ENCODE measurements around the gene KRT79.

KRT79 gene

DNA sequence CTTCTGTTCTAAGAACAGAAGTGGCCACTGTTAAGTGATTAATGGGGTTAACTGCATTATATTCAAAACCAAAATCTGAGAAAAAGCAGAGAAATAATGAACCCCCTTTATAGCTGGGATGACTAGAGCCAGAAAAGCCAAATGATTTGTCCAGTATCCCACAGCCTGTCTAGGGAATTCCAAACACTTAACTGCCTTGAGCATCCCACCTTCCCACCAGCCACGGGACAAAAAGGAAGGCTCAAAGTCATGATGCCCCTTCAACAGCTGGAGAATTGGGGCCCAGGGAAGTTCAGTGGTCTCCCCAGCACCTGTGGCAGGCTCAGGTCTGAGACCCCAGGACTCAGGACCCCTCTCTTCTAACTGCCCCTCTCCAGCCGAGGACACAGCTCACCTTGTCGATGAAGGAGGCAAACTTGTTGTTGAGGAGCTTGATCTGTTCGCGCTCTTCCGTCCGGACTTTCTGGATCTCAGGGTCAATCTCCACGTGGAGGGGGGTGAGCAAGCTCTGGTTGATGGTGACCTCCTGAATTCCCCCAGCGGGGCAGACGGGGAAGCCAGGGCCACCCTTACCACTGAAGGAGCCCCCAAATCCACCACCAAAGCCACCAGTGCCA, 20.8 kb downstream of the KRT79 start:
- Histone ChIP-seq H3K27me3 (ENCODE audit: insufficient read depth, low read length) (peaks cover 3% of the 10 kb centered on the region), H3K4me2 (ENCODE audit: low read length) (no peak overlapping the region)

DNA sequence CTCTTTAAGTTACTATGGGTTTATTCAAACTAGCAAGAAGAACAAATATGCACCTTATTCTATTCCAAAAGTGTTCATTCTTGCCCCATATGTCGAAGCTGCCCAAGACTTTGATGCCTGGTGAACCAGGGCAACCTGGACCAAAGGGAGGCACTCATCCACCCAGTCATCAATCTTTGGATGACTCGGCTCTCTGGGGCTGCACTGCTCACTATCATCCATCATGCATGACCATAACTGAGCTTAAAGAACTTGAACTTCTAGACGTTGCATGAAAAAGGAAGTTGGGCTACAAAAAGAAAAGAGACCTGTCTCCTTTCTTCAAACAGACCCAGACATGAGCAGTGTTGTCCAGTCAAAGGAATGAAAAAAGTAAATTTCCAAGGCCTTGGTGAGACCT, 21.4 kb downstream of the KRT79 start:
- Histone ChIP-seq H3K9me2 (ENCODE audit: low read depth, low read length) (no peaks in the 10 kb centered on the region), H3K4me3 (ENCODE audit: low read depth, low read length, poor library complexity, severe bottlenecking) (no peak overlapping the region), H3K27ac (ENCODE audit: low read depth, low read length, poor library complexity, severe bottlenecking) (no peak overlapping the region), H3K36me3 (ENCODE audit: insufficient read depth, low read length) (no peaks in the 10 kb centered on the region), H3K4me1 (ENCODE audit: insufficient read depth, low read length, severe bottlenecking) (no peaks in the 10 kb centered on the region), H4K20me1 (ENCODE audit: insufficient read depth, low read length) (no peaks in the 10 kb centered on the region), H3K4me2 (ENCODE audit: low read length) (no peak overlapping the region), H3F3A (ENCODE audit: insufficient read depth, low read length) (no peaks in the 10 kb centered on the region), H3K27me3 (ENCODE audit: insufficient read depth, low read length) (peaks cover 3% of the 10 kb centered on the region; the same call in 1 of the 2 replicates), H3K9ac (ENCODE audit: low read length) (no peak overlapping the region), H3K9me3 (ENCODE audit: low read length) (no peaks in the 10 kb centered on the region), H3K79me2 (ENCODE audit: insufficient read depth, low read length) (no peaks in the 10 kb centered on the region), H2AFZ (ENCODE audit: low read length) (no peak overlapping the region)
- no peak for TF ChIP-seq EZH2 (IDR thresholded peaks at IDR 0.05; ENCODE audit: borderline replicate concordance, low read length)
- TF ChIP-seq, protein P1, sequence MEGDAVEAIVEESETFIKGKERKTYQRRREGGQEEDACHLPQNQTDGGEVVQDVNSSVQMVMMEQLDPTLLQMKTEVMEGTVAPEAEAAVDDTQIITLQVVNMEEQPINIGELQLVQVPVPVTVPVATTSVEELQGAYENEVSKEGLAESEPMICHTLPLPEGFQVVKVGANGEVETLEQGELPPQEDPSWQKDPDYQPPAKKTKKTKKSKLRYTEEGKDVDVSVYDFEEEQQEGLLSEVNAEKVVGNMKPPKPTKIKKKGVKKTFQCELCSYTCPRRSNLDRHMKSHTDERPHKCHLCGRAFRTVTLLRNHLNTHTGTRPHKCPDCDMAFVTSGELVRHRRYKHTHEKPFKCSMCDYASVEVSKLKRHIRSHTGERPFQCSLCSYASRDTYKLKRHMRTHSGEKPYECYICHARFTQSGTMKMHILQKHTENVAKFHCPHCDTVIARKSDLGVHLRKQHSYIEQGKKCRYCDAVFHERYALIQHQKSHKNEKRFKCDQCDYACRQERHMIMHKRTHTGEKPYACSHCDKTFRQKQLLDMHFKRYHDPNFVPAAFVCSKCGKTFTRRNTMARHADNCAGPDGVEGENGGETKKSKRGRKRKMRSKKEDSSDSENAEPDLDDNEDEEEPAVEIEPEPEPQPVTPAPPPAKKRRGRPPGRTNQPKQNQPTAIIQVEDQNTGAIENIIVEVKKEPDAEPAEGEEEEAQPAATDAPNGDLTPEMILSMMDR (IDR thresholded peaks at IDR 0.05; ENCODE audit: low read length): no peak

More for the DNA sequence above, 20.8 kb downstream of the KRT79 start:
- no peaks in the 10 kb centered on the region for H3K9me3 ChIP-seq (ENCODE audit: low read length)
- H3K36me3 ChIP-seq (ENCODE audit: insufficient read depth, low read length): no peaks in the 10 kb centered on the region
- H3K9ac ChIP-seq (ENCODE audit: low read length): no peak overlapping the region
- H4K20me1 ChIP-seq (ENCODE audit: insufficient read depth, low read length): no peaks in the 10 kb centered on the region
- no peaks in the 10 kb centered on the region for H3F3A ChIP-seq (ENCODE audit: insufficient read depth, low read length)
- no peaks in the 10 kb centered on the region for H3K79me2 ChIP-seq (ENCODE audit: insufficient read depth, low read length)
- no peak overlapping the region for H3K27ac ChIP-seq (ENCODE audit: low read depth, low read length, poor library complexity, severe bottlenecking)
- no peaks in the 10 kb centered on the region for H3K9me2 ChIP-seq (ENCODE audit: low read depth, low read length)
- no peak for TF ChIP-seq EZH2 (IDR thresholded peaks at IDR 0.05; ENCODE audit: borderline replicate concordance, low read length)
- TF ChIP-seq, protein P1 (IDR thresholded peaks at IDR 0.05; ENCODE audit: low read length): no peak
- no peak overlapping the region for H3K4me3 ChIP-seq (ENCODE audit: low read depth, low read length, poor library complexity, severe bottlenecking)
- no peaks in the 10 kb centered on the region for H3K4me1 ChIP-seq (ENCODE audit: insufficient read depth, low read length, severe bottlenecking)
- no peak overlapping the region for H2AFZ ChIP-seq (ENCODE audit: low read length)

DNA sequence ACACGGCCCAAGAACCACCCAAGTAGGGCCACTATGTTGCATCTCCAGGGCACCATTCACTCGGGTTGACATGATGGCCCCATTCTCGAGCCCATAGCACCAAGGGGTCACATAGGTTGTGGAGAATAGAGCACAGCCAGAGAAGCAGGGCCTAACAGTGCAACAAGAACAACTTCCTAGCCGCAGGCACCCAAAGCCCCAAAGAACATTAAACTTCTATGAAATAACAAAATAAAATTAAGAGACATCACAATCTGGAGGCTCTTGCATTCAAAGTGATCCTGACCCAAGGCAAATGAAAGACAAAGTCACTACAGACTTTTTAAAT, 22.1 kb downstream of the KRT79 start:
- H3F3A ChIP-seq (ENCODE audit: insufficient read depth, low read length): no peaks in the 10 kb centered on the region
- H4K20me1 ChIP-seq (ENCODE audit: insufficient read depth, low read length): no peaks in the 10 kb centered on the region
- no peaks in the 10 kb centered on the region for H3K4me1 ChIP-seq (ENCODE audit: insufficient read depth, low read length, severe bottlenecking)
- H3K36me3 ChIP-seq (ENCODE audit: insufficient read depth, low read length): no peaks in the 10 kb centered on the region
- TF ChIP-seq, protein P1 (IDR thresholded peaks at IDR 0.05; ENCODE audit: low read length): no peak
- no peak for TF ChIP-seq EZH2 (IDR thresholded peaks at IDR 0.05; ENCODE audit: borderline replicate concordance, low read length)
- no peak overlapping the region for H2AFZ ChIP-seq (ENCODE audit: low read length)
- H3K4me2 ChIP-seq (ENCODE audit: low read length): no peak overlapping the region
- H3K4me3 ChIP-seq (ENCODE audit: low read depth, low read length, poor library complexity, severe bottlenecking): no peak overlapping the region
- no peak overlapping the region for H3K9ac ChIP-seq (ENCODE audit: low read length)
- peaks cover 3% of the 10 kb centered on the region; the same call in 1 of the 2 replicates for H3K27me3 ChIP-seq (ENCODE audit: insufficient read depth, low read length)
- H3K9me3 ChIP-seq (ENCODE audit: low read length): no peaks in the 10 kb centered on the region
- H3K27ac ChIP-seq (ENCODE audit: low read depth, low read length, poor library complexity, severe bottlenecking): no peak overlapping the region
- no peaks in the 10 kb centered on the region for H3K79me2 ChIP-seq (ENCODE audit: insufficient read depth, low read length)
- no peaks in the 10 kb centered on the region for H3K9me2 ChIP-seq (ENCODE audit: low read depth, low read length)

Data from OCI-LY1 (cell line).